KBM-7 (cell line): ENCODE data around the gene PRSS58.
A peak's percentile ranks its signal among the peaks of the same experiment; 100 is the strongest.

Experiments
- DNase-seq: peaks from one replicate; pipeline ENCODE4 v3.0.0-alpha.2; 2015
- in situ Hi-C: fragments of 300-500 bp; cut with MboI; formaldehyde crosslinking; loops from 2 replicates; pipeline ENCODE4 v1.14.3; 2020; ENCODE audit warnings: low sequenced_read_pairs, low pct_unique_long_range_greater_than_20kb, mixed read lengths

Gene PRSS58

DNA sequence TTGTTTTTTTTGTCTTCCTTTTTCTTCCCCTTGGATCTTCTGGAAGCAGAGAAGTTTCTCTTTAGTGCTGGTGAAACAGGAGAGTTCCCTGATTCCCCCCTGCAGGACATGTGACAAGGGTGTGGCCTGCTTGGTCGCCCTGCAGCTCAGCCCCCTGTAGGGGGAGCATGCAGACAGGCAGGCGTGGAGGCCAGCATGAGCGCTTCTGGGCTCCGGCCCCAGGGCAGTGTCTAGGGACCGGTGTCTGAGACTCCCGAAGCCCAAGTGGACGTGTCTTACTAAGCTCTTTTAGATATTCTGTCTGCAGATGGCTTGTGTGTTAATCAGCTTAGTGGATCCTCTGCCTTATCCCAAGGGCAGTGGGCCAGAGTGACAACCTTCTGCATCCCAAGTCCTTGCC is 26.1 kb downstream of the PRSS58 start:
- DNase-seq = peak; percentile 17
- in situ Hi-C loops = no loop called here

- no peak for DNase-seq
- in situ Hi-C loops = no loop called here
Observed at GRCh38 chr7:142228537-142229104, 29.2 kb downstream of the PRSS58 start.
